H1 (cell line): Measurements from ENCODE around the gene OR8B4. TPM values are rescaled to one million over a fixed set of nuclear protein-coding genes. Genes with fewer than 3 reads are reported as not detected.

ENCODE experiments used
- CTCF ChIA-PET: fragments of 300-600 bp; sonication (Branson Sonifier 250); formaldehyde crosslinking; loops from one replicate; lab custom pipeline; 2021; ENCODE audit not compliant: partially characterized antibody; lab: Charles Lee
- POLR2A ChIA-PET: fragments of 300-600 bp; sonication (Branson Sonifier 250); formaldehyde crosslinking; loops from one replicate; lab custom pipeline; 2021; ENCODE audit warnings: inconsistent platforms; ENCODE audit not compliant: partially characterized antibody; lab: Charles Lee
- DNase-seq, 2 experiments: peaks; one replicate each; pipeline versions ENCODE4 v3.0.0 to v3.0.0-alpha.2; 2010 to 2022; ENCODE audit warnings: low spot score in 2 of 2, low read depth in 1 of 2, mixed read lengths in 1 of 2
- FAIRE-seq: peaks from 2 replicates; lab custom pipeline; 2011; peaks lifted over from hg19 to GRCh38; lab: Jason Lieb, UNC
- H2AFZ ChIP-seq: 2 replicates; pipeline ENCODE4 v1.8.1; 2012; ENCODE audit warnings: low read length, inconsistent platforms
- H2AK5ac ChIP-seq: 2 replicates; pipeline ENCODE4 v1.6.1; 2013; ENCODE audit warnings: low read depth, low read length
- H2BK120ac ChIP-seq: replicated peaks from 2 replicates; pipeline ENCODE3; 2013; ENCODE audit warnings: low read depth, low read length, inconsistent platforms
- H2BK12ac ChIP-seq: 2 replicates; pipeline ENCODE4 v1.6.1; 2013; ENCODE audit warnings: low read depth, low read length
- H2BK15ac ChIP-seq: 2 replicates; pipeline ENCODE4 v1.6.1; 2013; ENCODE audit warnings: low read length
- H2BK20ac ChIP-seq: 2 replicates; pipeline ENCODE4 v1.6.1; 2013; ENCODE audit warnings: low read length
- H2BK5ac ChIP-seq: 2 replicates; pipeline ENCODE4 v1.6.1; 2013; ENCODE audit warnings: low read depth, low read length
- H3K14ac ChIP-seq: 2 replicates; pipeline ENCODE4 v1.6.1; 2013; ENCODE audit warnings: inconsistent platforms; ENCODE audit not compliant: insufficient read length
- H3K18ac ChIP-seq: 2 replicates; pipeline ENCODE4 v1.6.1; 2013; ENCODE audit warnings: low read length; ENCODE audit errors: extremely low read depth
- H3K23ac ChIP-seq: 2 replicates; pipeline ENCODE4 v1.6.1; 2013; ENCODE audit warnings: inconsistent platforms; ENCODE audit not compliant: insufficient read length
- H3K23me2 ChIP-seq: 2 replicates; pipeline ENCODE4 v1.6.1; 2013; ENCODE audit warnings: low read depth, low read length
- H3K27ac ChIP-seq: 2 replicates; pipeline ENCODE4 v1.6.1; 2011; ENCODE audit warnings: low read depth, low read length, inconsistent platforms
- H3K27me3 ChIP-seq, 4 experiments: replicated peaks in 1 of 4; 1 replicate in 1 of 4; 2 replicates in 3 of 4; pipeline versions ENCODE4 v1.6.1 to v1.8.1; 2011 to 2013; ENCODE audit warnings: low read length in 3 of 4, mild to moderate bottlenecking in 3 of 4, inconsistent platforms in 2 of 4, mixed read lengths in 2 of 4, moderate library complexity in 1 of 4; ENCODE audit not compliant: control insufficient read depth in 3 of 4, insufficient read depth in 3 of 4; ENCODE audit errors: extremely low read depth in 1 of 4
- H3K36me3 ChIP-seq, 4 experiments: 2 replicates each; pipeline versions ENCODE4 v1.6.1 to v1.8.1; 2011 to 2013; ENCODE audit warnings: mild to moderate bottlenecking in 4 of 4, low read length in 3 of 4, moderate library complexity in 2 of 4, control low read depth in 1 of 4, inconsistent platforms in 1 of 4; ENCODE audit not compliant: insufficient read depth in 4 of 4, control insufficient read depth in 2 of 4
- H3K4ac ChIP-seq: replicated peaks from 2 replicates; pipeline ENCODE3; 2013; ENCODE audit warnings: low read length, low read depth, mixed read lengths, inconsistent platforms; ENCODE audit not compliant: insufficient read length
- H3K4me1 ChIP-seq, 4 experiments: replicated peaks in 1 of 4; 1 replicate in 1 of 4; 2 replicates in 3 of 4; pipeline versions ENCODE4 v1.6.1 to v1.8.1; 2011 to 2013; ENCODE audit warnings: low read length in 3 of 4, inconsistent platforms in 2 of 4, mixed read lengths in 1 of 4; ENCODE audit not compliant: insufficient read depth in 4 of 4, control insufficient read depth in 3 of 4
- H3K4me2 ChIP-seq, 2 experiments: 2 replicates each; pipeline versions ENCODE4 v1.6.1 to v1.8.1; 2011 to 2013; ENCODE audit warnings: low read depth in 2 of 2, low read length in 2 of 2, control low read depth in 1 of 2, inconsistent platforms in 1 of 2, mild to moderate bottlenecking in 1 of 2; ENCODE audit not compliant: insufficient read depth in 1 of 2
- H3K4me3 ChIP-seq, 4 experiments: fragments of 200-600, 300-600 bp in 1 of 4; sonication (generic), shearing (Covaris generic), sonication (Bioruptor Twin) in 1 of 4; 2 replicates each; pipeline versions ENCODE4 v1.5.1 to v1.8.1; 2011 to 2016; ENCODE audit warnings: low read length in 4 of 4, low read depth in 3 of 4, control low read depth in 2 of 4, inconsistent platforms in 2 of 4, mild to moderate bottlenecking in 2 of 4, mixed read lengths in 1 of 4, moderate library complexity in 1 of 4; ENCODE audit not compliant: insufficient read depth in 2 of 4; ENCODE audit errors: extremely low read depth in 1 of 4
- H3K56ac ChIP-seq: replicated peaks from 2 replicates; pipeline ENCODE3; 2013; ENCODE audit warnings: low read depth, mild to moderate bottlenecking, mixed read lengths, low read length, inconsistent platforms; ENCODE audit not compliant: insufficient read length
- H3K79me1 ChIP-seq: 2 replicates; pipeline ENCODE4 v1.6.1; 2013; ENCODE audit warnings: low read depth, low read length, control low read depth
- H3K79me2 ChIP-seq, 2 experiments: 2 replicates each; pipeline versions ENCODE4 v1.6.1 to v1.8.1; 2012 to 2013; ENCODE audit warnings: low read length in 2 of 2, mild to moderate bottlenecking in 2 of 2, inconsistent platforms in 1 of 2; ENCODE audit not compliant: insufficient read depth in 2 of 2, control insufficient read depth in 1 of 2
- H3K9ac ChIP-seq, 4 experiments: replicated peaks in 1 of 4; 1 replicate in 1 of 4; 2 replicates in 3 of 4; pipeline versions ENCODE4 v1.6.1 to v1.8.1; 2011 to 2013; ENCODE audit warnings: low read depth in 3 of 4, low read length in 3 of 4, control low read depth in 2 of 4, mild to moderate bottlenecking in 2 of 4, moderate library complexity in 2 of 4, inconsistent platforms in 1 of 4; ENCODE audit errors: extremely low read depth in 1 of 4
- H3K9me3 ChIP-seq, 2 experiments: 2 replicates each; pipeline versions ENCODE4 v1.6.1 to v1.8.1; 2012 to 2013; ENCODE audit warnings: mild to moderate bottlenecking in 2 of 2, moderate library complexity in 2 of 2, control low read depth in 1 of 2, inconsistent platforms in 1 of 2, low read depth in 1 of 2, low read length in 1 of 2, mixed read lengths in 1 of 2; ENCODE audit not compliant: insufficient read depth in 2 of 2
- H4K20me1 ChIP-seq, 2 experiments: replicated peaks in 1 of 2; 2 replicates each; pipeline versions ENCODE3 to v1.8.1; 2011 to 2013; ENCODE audit warnings: inconsistent platforms in 2 of 2, low read length in 2 of 2, mild to moderate bottlenecking in 1 of 2; ENCODE audit not compliant: insufficient read depth in 2 of 2, control insufficient read depth in 1 of 2
- H4K5ac ChIP-seq: 2 replicates; pipeline ENCODE4 v1.6.1; 2013; ENCODE audit warnings: low read length, low read depth, mixed read lengths, inconsistent platforms; ENCODE audit not compliant: insufficient read length
- H4K8ac ChIP-seq: 2 replicates; pipeline ENCODE4 v1.8.0; 2013; ENCODE audit warnings: mild to moderate bottlenecking, moderate library complexity, low read length, inconsistent platforms; ENCODE audit not compliant: insufficient read depth; ENCODE audit errors: extremely low read depth
- H4K91ac ChIP-seq: replicated peaks from 2 replicates; pipeline ENCODE3; 2013; ENCODE audit warnings: low read length, mixed read lengths, inconsistent platforms; ENCODE audit not compliant: insufficient read length
- ASH2L ChIP-seq: fragments of 200-600, 300-600 bp; sonication (generic); IDR thresholded peaks from one replicate; pipeline ENCODE4 v1.7.1; 2017; ENCODE audit warnings: low read length
- CHD2 ChIP-seq: IDR thresholded peaks from 2 replicates; pipeline ENCODE4 v1.6.1; 2012; ENCODE audit warnings: low read length, improper control_type of control experiment
- HDAC2 ChIP-seq, 2 experiments: fragments of 300-600 bp in 1 of 2; sonication (generic) in 1 of 2; IDR thresholded peaks; 2 replicates each; pipeline ENCODE4 v1.6.1; 2011 to 2012; ENCODE audit warnings: low read depth in 2 of 2, low read length in 2 of 2, mild to moderate bottlenecking in 2 of 2, moderate library complexity in 2 of 2, borderline replicate concordance in 1 of 2, inconsistent platforms in 1 of 2
- RFX5 ChIP-seq: IDR thresholded peaks from 2 replicates; pipeline ENCODE4 v1.6.1; 2011; ENCODE audit warnings: low read depth, low read length, improper control_type of control experiment, borderline replicate concordance
- SRF ChIP-seq: IDR thresholded peaks from 2 replicates; pipeline ENCODE4 v1.6.1; 2011; ENCODE audit warnings: mild to moderate bottlenecking, low read depth, low read length, moderate library complexity
- WGBS, 2 experiments: shearing (Covaris generic) in 1 of 2; methylation state at CpG; one replicate each; pipeline versions ENCODE4 v1.1.6 to v1.1.7; 2013 to 2015; ENCODE audit warnings: low lambda C conversion rate in 2 of 2, mixed read lengths in 2 of 2, inconsistent platforms in 1 of 2, low coverage in 1 of 2, missing lambda C conversion rate in 1 of 2; ENCODE audit not compliant: insufficient replicate concordance in 2 of 2, insufficient coverage in 1 of 2, insufficient read length in 1 of 2; ENCODE audit errors: extremely low coverage in 1 of 2, missing lambda C conversion rate in 1 of 2; 5-methylcytosine and 5-hydroxymethylcytosine counted together
- polyA plus RNA-seq, 7 experiments: library from polyadenylated mRNA; depleted of rRNA in 3 of 7; stranded (reverse) in 5 of 7; unstranded in 2 of 7; fragments of >200 nt in 5 of 7; fragments of 200-250 nt in 2 of 7; gene quantifications; 1 replicate in 5 of 7; 2 replicates in 1 of 7; 4 replicates in 1 of 7; pipeline versions ENCODE4 v1.2.1 to v1.2.3, GENCODE V29; 2011 to 2013; ENCODE audit warnings: missing spikeins in 2 of 7, mixed read lengths in 2 of 7
- total RNA-seq: library from RNA; stranded (reverse); fragmentation: NEBNext Ultra II Directional; extraction: Animal tissue kit (Norgen Biotek cat#: 25700); gene quantifications from 2 replicates; pipeline ENCODE4 v1.2.1, GENCODE V29; 2021
- TF ChIP-seq, protein P1 (sequence below), 3 experiments: IDR thresholded peaks; 1 replicate in 2 of 3; 2 replicates in 1 of 3; pipeline versions ENCODE4 v1.5.1 to v1.6.1; 2011; ENCODE audit warnings: low read length in 3 of 3, mild to moderate bottlenecking in 3 of 3, inconsistent platforms in 2 of 3, low read depth in 1 of 3, moderate library complexity in 1 of 3; ENCODE audit not compliant: insufficient read depth in 1 of 3; ENCODE audit errors: control extremely low read depth in 1 of 3

OR8B4 gene
- total and polyA plus RNA-seq, 2 of the 8 experiments (the other 6 are each of a cell fraction or from before 2014, with no cell fraction given): not detected

DNA sequence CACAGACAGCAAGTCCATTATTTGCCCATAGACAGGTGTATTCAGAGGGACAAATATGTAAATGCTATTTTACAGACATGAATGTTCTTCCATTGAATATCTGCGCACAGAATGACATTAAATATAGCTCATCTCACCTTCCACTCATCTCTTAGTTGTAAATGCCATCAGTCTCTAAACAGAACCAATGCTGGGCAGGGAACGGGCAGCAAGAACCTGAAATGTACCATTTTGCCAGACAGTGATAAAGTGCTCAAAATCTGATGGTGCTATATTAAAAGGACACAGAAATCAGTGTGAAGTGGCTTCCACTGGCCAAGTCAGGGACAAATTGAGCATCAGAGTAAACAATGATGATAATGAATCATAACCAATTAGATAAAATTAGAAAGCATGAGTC is 10.0 kb upstream of the OR8B4 start:
- no peak overlapping the region for H3K56ac ChIP-seq
- no peak overlapping the region for H3K23ac ChIP-seq
- WGBS, 2 experiments: 93% methylated on average over 2 of the region's 2 CpGs; no CpG with 5 or more reads in 1 of the 2 experiments
- ChIA-PET CTCF (interaction anchor here (1.4 kb wide), 1 partner anchor 10 kb away, joined by 3 read pairs; the partner anchor contains the start of gene OR8B4), POLR2A (no interaction called here)
- H2BK15ac ChIP-seq: no peak overlapping the region
- H4K20me1 ChIP-seq: no peaks in the 10 kb centered on the region
- DNase-seq (no peak), FAIRE-seq (no peak)
- no peak overlapping the region for H2BK20ac ChIP-seq
- no peak overlapping the region for H3K4ac ChIP-seq
- H4K91ac ChIP-seq: no peak overlapping the region
- H2AK5ac ChIP-seq: no peak overlapping the region
- no peak overlapping the region for H3K4me2 ChIP-seq
- no peak overlapping the region for H2BK12ac ChIP-seq
- no peaks in the 10 kb centered on the region for H3K79me1 ChIP-seq
- H3K36me3 ChIP-seq: no peaks in the 10 kb centered on the region
- peaks cover 1% of the 10 kb centered on the region; the same call in 1 of the 2 replicates for H3K23me2 ChIP-seq
- no peak overlapping the region for H2BK120ac ChIP-seq
- H3K18ac ChIP-seq: no peak overlapping the region
- H3K4me3 ChIP-seq: no peak overlapping the region
- H3K9ac ChIP-seq: no peak overlapping the region
- peaks cover 0 to 2% (median 0%) of the 10 kb centered on the region in 4 experiments; a peak in 1 of 7 replicates for H3K27me3 ChIP-seq
- no peaks in the 10 kb centered on the region for H3K79me2 ChIP-seq
- TF ChIP-seq SRF (no peak), CHD2 (no peak), ASH2L (no peak), RFX5 (no peak), HDAC2 (IDR thresholded peaks at IDR 0.05; ENCODE audit: borderline replicate concordance in 1 of 2, low read depth in 2 of 2, low read length in 2 of 2) (no peak)
- TF ChIP-seq, protein P1, sequence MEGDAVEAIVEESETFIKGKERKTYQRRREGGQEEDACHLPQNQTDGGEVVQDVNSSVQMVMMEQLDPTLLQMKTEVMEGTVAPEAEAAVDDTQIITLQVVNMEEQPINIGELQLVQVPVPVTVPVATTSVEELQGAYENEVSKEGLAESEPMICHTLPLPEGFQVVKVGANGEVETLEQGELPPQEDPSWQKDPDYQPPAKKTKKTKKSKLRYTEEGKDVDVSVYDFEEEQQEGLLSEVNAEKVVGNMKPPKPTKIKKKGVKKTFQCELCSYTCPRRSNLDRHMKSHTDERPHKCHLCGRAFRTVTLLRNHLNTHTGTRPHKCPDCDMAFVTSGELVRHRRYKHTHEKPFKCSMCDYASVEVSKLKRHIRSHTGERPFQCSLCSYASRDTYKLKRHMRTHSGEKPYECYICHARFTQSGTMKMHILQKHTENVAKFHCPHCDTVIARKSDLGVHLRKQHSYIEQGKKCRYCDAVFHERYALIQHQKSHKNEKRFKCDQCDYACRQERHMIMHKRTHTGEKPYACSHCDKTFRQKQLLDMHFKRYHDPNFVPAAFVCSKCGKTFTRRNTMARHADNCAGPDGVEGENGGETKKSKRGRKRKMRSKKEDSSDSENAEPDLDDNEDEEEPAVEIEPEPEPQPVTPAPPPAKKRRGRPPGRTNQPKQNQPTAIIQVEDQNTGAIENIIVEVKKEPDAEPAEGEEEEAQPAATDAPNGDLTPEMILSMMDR (IDR thresholded peaks at IDR 0.05; ENCODE audit: control extremely low read depth in 1 of 3, insufficient read depth in 1 of 3, low read depth in 1 of 3, low read length in 3 of 3): no peak
- H2BK5ac ChIP-seq: no peak overlapping the region
- no peaks in the 10 kb centered on the region for H3K4me1 ChIP-seq
- no peak overlapping the region for H3K14ac ChIP-seq
- H3K27ac ChIP-seq: no peak overlapping the region
- no peak overlapping the region for H2AFZ ChIP-seq
- H4K8ac ChIP-seq: no peak overlapping the region
- H4K5ac ChIP-seq: no peak overlapping the region
- peaks cover 4 to 7% of the 10 kb centered on the region in 2 experiments; a peak in 3 of 4 replicates for H3K9me3 ChIP-seq
